ENCODE results near the gene USP3. TPM values are rescaled to one million over a fixed set of nuclear protein-coding genes. Genes with fewer than 3 reads are reported as not detected.
A peak's percentile ranks its signal among the peaks of the same experiment; 100 is the strongest.

The USP3 gene
- total RNA-seq, 4 donors from 2014 or later: 40.1 to 46.5 (median 41.3) TPM

GRCh38 chr15:63600001-63600615 is 95.7 kb downstream of the USP3 start:
- Histone ChIP-seq H3K36me3 (no peaks in the 10 kb centered on the region), H3K27me3 (no peaks in the 10 kb centered on the region), H3K4me3 (peak overlapping the region; percentile 75 to 78 (median 77)), H3K4me1 (peaks cover 56 to 73% (median 71%) of the 10 kb centered on the region in 4 donors), H3K9me3 (no peaks in the 10 kb centered on the region), H3K27ac (replicated peaks in 1 of 4) (peak overlapping the region; percentile 88 to 91 (median 90))
- TF ChIP-seq CTCF (IDR thresholded peaks at IDR 0.05) (no peak), EP300 (IDR thresholded peaks at IDR 0.05) (no peak), POLR2AphosphoS5 (IDR thresholded peaks at IDR 0.05) (no peak), POLR2A (IDR thresholded peaks at IDR 0.05; ENCODE audit: low read depth) (no peak)
- 14% methylated on average over 7 of the region's 26 CpGs for WGBS
- DNase-seq (ENCODE audit: extremely low spot score): no peak
- intact Hi-C loops (cut with DNase I): loop anchor here (5.0 to 10.0 kb wide), 2 partner anchors 113 to 315 kb away; no protein-coding TSS in a partner anchor

- DNase-seq (ENCODE audit: extremely low spot score): peak; percentile 93
- no peaks in the 10 kb centered on the region for H3K9me3 ChIP-seq
- 0% methylated on average over 9 of the region's 60 CpGs for WGBS
- H3K4me3 ChIP-seq: peak overlapping the region; percentile 75 to 78 (median 77)
- no peaks in the 10 kb centered on the region for H3K27me3 ChIP-seq
- H3K4me1 ChIP-seq: peaks cover 51 to 72% (median 69%) of the 10 kb centered on the region in 4 donors
- intact Hi-C loops (cut with DNase I): loop anchor here (5.0 to 10.0 kb wide), 2 partner anchors 113 to 316 kb away; no protein-coding TSS in a partner anchor
- peaks cover 0 to 4% (median 0%) of the 10 kb centered on the region in 4 donors for H3K36me3 ChIP-seq
- H3K27ac ChIP-seq (replicated peaks in 1 of 4): peak overlapping the region; percentile 88 to 91 (median 90)
- TF ChIP-seq POLR2A (IDR thresholded peaks at IDR 0.05; ENCODE audit: low read depth): peak; percentile 55
- TF ChIP-seq CTCF (IDR thresholded peaks at IDR 0.05): peak; percentile 4 to 61 (median 30)
- peak; percentile 87 to 96 for TF ChIP-seq POLR2AphosphoS5 (IDR thresholded peaks at IDR 0.05)
- no peak for TF ChIP-seq EP300 (IDR thresholded peaks at IDR 0.05)
These were observed 96.2 kb downstream of the USP3 start for GRCh38 chr15:63600616-63601025.

GRCh38 chr15:63601026-63601703 is 96.8 kb downstream of the USP3 start:
- H3K4me3 ChIP-seq: peak overlapping the region; percentile 75 to 78 (median 77)
- no peaks in the 10 kb centered on the region for H3K9me3 ChIP-seq
- intact Hi-C loops (cut with DNase I): loop anchor here (5.0 to 10.0 kb wide), 2 partner anchors 114 to 316 kb away; no protein-coding TSS in a partner anchor
- WGBS: 2% methylated on average over 48 of the region's 63 CpGs
- peaks cover 0 to 4% (median under 1%) of the 10 kb centered on the region in 4 donors for H3K36me3 ChIP-seq
- H3K4me1 ChIP-seq: peaks cover 46 to 72% (median 69%) of the 10 kb centered on the region in 4 donors
- peak; percentile 79 for DNase-seq (ENCODE audit: extremely low spot score)
- H3K27me3 ChIP-seq: no peaks in the 10 kb centered on the region
- peak overlapping the region; percentile 88 to 91 (median 90) for H3K27ac ChIP-seq (replicated peaks in 1 of 4)
- peak in 1 of 2 donors; percentile 18 for TF ChIP-seq POLR2AphosphoS5 (IDR thresholded peaks at IDR 0.05)
- no peak for TF ChIP-seq POLR2A (IDR thresholded peaks at IDR 0.05; ENCODE audit: low read depth)

GRCh38 chr15:63601704-63602185 is 97.4 kb downstream of the USP3 start:
- H3K4me1 ChIP-seq: peaks cover 40 to 71% (median 66%) of the 10 kb centered on the region in 4 donors
- no peaks in the 10 kb centered on the region for H3K9me3 ChIP-seq
- peaks cover 0 to 9% (median 4%) of the 10 kb centered on the region in 4 donors for H3K36me3 ChIP-seq
- TF ChIP-seq POLR2AphosphoS5 (IDR thresholded peaks at IDR 0.05): no peak
- TF ChIP-seq EP300 (IDR thresholded peaks at IDR 0.05): no peak
- TF ChIP-seq CTCF (IDR thresholded peaks at IDR 0.05): no peak
- TF ChIP-seq POLR2A (IDR thresholded peaks at IDR 0.05; ENCODE audit: low read depth): no peak
- 42% methylated on average over 8 of the region's 9 CpGs for WGBS
- no peaks in the 10 kb centered on the region for H3K27me3 ChIP-seq
- peak; percentile 77 for DNase-seq (ENCODE audit: extremely low spot score)
- peak overlapping the region; percentile 88 to 91 (median 90) for H3K27ac ChIP-seq (replicated peaks in 1 of 4)
- H3K4me3 ChIP-seq: peak overlapping the region; percentile 75 to 78 (median 77)
- intact Hi-C loops (cut with DNase I): loop anchor here (5.0 to 10.0 kb wide), 2 partner anchors 114 to 317 kb away; no protein-coding TSS in a partner anchor

Measured in esophagus muscularis mucosa (tissue), 4 donors.